ENCODE results near the gene ZBTB48.

ZBTB48 gene

DNA sequence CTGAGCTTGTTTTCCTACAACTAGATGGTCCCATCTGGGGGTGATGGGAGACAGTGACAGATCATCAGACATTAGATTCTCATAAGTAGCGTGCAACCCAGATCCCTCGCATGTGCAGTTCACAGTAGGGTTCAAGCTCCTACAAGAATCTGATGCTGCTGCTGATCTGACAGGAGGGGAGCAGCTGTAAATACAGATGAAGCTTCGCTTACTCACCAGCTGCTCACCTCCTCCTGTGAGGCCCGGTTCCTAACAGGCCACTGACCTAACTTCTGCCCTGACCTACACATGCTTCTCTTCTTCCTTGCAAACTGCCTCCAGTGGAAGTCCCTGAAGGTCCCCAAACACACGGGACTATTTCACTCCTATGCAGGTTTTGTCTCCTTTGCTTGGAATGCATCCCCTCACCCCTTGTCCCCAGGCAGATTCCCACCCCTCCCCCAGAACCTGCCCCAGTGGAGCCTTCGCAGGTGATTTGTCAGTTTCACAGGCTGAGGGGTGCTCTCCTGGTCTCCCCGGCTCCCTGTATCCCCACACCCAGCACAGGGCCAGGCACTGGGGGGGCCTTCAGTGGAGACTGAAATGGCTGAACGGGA lies 5.7 kb upstream of the ZBTB48 start:
- DNase-seq = no peak

DNA sequence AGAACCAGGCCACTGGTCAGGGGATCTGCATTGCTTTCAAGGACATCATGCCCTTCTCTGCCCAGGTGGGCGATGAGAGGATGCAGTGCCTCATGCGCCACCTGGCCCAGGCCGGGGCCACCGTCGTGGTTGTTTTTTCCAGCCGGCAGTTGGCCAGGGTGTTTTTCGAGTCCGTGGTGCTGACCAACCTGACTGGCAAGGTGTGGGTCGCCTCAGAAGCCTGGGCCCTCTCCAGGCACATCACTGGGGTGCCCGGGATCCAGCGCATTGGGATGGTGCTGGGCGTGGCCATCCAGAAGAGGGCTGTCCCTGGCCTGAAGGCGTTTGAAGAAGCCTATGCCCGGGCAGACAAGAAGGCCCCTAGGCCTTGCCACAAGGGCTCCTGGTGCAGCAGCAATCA lies 5.0 kb upstream of the ZBTB48 start:
- DNase-seq = no peak

DNA sequence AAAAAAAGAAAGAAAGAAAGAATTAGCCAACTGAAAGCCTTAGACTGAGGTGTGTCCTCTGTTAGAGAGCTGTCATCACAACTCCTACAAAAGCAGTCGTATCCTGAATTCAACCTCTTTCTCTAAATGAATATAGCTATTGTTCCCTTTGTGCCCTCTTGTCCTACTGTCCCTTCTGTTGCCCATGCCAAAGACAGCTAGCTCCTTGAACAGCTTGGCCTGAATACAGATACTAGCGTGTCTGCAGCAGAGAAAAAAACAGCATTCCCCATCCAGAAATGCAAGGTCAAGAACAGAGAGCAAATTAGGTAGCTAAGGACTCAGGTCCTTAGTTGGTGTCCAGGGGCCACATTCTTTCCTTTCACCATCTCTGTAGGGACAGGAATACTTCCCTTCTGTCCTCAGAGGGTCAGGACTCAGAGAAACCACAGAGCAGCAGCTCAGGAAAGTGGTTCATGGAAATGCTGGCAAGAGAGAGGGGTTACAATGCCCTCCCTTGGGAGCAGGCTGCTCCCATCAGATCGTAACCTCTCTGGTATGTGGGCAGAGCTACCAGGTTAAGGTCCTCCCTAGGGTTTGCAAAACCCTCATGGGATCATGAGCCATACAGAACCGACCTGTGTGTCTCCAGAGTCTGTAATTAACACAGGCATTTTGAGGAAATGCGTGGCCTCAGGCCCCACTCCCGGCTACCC lies 1.8 kb upstream of the ZBTB48 start:
- no peak for DNase-seq

DNA sequence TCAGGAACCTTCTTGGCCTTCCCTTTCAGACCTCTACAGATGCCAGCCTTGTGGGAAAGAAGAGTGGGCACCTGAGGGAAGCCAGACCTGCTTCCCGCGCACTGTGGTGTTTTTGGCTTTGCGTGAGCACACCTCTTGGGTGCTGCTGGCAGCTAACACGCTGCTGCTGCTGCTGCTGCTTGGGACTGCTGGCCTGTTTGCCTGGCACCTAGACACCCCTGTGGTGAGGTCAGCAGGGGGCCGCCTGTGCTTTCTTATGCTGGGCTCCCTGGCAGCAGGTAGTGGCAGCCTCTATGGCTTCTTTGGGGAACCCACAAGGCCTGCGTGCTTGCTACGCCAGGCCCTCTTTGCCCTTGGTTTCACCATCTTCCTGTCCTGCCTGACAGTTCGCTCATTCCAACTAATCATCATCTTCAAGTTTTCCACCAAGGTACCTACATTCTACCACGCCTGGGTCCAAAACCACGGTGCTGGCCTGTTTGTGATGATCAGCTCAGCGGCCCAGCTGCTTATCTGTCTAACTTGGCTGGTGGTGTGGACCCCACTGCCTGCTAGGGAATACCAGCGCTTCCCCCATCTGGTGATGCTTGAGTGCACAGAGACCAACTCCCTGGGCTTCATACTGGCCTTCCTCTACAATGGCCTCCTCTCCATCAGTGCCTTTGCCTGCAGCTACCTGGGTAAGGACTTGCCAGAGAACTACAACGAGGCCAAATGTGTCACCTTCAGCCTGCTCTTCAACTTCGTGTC lies 995 bp upstream of the ZBTB48 start:
- DNase-seq = no peak

DNA sequence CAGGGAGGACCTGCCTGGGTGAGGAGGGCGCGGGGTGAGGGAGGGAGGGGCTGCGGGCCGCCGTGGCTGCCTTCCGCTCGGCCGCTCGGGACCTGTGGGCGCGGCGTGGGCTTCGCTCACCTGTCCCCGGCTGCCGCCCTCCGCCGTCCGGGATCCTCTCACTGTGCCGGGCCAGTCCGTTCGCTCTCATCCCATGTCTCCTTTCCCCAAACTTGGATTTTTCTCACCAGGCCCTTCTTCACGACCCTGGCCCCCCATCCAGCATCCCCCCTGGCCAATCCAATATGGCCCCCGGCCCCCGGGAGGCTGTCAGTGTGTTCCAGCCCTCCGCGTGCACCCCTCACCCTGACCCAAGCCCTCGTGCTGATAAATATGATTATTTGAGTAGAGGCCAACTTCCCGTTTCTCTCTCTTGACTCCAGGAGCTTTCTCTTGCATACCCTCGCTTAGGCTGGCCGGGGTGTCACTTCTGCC lies 362 bp downstream of the ZBTB48 start:
- DNase-seq = no peak

DNA sequence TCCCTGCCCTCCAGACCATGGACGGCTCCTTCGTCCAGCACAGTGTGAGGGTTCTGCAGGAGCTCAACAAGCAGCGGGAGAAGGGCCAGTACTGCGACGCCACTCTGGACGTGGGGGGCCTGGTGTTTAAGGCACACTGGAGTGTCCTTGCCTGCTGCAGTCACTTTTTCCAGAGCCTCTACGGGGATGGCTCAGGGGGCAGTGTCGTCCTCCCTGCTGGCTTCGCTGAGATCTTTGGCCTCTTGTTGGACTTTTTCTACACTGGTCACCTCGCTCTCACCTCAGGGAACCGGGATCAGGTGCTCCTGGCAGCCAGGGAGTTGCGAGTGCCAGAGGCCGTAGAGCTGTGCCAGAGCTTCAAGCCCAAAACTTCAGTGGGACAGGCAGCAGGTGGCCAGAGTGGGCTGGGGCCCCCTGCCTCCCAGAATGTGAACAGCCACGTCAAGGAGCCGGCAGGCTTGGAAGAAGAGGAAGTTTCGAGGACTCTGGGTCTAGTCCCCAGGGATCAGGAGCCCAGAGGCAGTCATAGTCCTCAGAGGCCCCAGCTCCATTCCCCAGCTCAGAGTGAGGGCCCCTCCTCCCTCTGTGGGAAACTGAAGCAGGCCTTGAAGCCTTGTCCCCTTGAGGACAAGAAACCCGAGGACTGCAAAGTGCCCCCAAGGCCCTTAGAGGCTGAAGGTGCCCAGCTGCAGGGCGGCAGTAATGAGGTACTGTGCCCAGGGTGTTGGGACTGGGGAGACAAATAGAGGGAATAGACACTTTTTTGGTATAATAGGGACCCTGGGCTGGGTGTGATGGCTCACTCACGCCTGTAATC lies 1.0 kb downstream of the ZBTB48 start:
- no peak for DNase-seq

DNA sequence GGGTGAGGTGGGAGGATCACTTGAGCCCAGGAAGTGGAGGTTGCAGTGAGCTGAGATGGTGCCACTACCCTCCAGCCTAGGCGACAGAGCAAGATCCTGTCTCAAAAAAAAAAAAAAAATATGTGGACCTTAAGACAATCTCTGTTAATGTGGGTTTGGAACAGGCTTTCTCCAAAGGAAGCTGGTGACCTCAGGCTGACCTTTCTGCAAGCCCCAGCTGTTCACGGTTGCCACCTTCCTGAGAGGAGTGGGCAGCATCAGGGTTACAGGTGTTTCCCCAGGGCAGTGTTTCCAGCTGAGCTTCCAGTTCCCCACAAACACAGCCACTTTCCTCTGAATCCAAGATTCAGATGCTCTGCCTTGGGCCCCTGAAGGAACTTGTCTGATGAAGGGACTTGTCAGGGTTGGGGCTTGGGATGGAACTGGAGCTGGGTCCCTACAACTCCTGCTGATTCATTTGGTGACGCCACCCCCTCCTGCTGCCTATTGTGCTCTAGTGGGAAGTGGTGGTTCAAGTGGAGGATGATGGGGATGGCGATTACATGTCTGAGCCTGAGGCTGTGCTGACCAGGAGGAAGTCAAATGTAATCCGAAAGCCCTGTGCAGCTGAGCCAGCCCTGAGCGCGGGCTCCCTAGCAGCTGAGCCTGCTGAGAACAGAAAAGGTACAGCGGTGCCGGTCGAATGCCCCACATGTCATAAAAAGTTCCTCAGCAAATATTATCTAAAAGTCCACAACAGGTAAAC lies 1.9 kb downstream of the ZBTB48 start:
- no peak for DNase-seq

DNA sequence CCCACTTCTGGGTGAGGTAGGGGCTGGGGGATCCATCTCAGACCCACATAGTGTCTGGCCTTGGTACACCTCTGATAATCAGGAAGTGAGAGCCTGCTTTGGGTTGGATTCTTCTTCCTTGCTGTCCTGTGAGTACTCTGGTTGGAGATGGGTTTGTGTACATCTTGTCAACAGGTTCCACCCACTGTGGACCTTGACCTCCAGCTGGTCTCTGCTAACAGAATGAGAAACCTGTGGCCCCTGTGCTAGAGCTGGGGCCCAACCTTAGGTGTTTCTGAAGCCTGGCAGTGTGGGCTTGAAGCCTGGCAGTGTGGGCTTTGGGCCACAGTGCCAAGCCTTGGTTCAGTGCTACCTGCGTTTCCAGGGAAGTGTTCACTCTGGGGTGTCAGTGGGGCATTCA lies 2.6 kb downstream of the ZBTB48 start:
- DNase-seq = no peak

DNA sequence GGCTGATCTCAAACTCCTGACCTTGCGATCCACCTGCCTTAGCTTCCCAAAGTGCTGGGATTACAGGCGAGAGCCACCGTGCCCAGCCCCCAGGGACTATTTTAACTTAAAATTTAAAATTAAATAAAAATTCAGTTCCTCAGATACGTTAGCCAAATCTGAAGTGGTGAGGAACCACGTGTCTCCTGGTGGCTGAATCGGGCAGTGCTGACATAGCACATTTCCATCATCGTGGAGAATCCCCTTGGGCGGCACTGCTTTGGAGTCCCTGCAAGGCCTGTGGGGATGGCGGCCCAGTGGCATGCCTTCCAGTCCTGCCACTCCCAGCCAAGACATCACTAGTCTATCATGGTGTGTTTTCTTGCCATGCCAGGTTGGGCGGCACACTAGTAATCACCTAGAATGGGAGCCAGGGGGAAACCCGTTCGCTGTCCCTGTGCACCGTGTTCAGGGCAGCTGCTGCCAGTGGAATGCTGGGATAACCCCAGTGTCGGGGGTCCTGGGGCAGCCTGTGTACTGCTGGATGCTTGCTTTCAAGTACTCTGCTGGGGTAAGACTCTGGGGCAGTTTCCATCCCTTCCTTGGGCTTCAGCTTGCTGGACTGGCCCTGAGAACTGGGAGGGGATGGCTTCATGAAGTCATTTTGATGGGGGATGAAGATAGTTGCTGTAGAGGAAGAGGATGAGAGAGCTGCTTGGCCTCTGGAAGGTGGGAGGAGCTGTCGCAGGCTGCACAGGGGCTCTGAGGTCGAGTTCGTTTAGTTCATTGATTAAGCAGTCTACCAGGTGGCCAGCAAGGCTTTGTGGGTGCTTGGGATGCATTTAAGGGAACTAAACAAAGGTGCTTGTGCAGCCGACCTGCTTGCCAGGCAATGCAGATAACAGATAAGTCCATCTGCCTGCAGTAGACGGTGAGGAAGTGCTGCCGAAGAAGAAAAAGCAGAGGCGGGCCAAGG lies 4.6 kb downstream of the ZBTB48 start:
- DNase-seq = no peak

DNA sequence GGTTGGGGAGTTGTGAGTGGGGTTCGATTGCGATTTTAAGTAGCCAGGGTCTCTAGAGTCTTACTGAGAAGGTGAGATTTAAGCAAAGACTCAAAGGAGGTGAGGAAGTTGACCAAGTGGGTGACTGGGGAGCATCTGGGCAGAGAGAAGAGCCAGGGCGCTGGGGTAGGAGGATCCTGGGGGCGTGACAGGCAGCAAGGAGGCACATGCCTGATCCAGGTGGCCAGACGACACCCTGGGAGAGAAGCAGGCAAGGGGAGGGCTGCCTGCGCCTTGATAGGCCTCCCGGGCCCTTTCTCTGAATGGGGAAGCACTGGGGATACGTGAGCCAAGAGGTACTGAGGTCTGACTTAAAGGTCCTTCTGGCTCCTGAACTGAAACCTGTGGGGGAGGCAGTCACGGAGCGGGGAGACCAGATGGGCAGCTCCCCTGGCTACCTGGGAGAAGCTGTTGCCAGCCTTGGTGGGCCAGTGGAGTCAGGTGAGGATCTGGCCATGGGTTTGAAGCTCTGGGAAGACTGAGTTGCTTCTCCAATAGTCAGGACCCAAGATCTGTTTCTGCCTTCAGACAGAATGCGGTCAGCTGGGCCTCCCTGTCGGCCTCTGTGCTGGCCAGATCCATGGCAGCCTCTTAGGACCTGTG lies 5.4 kb downstream of the ZBTB48 start:
- no peak for DNase-seq

DNA sequence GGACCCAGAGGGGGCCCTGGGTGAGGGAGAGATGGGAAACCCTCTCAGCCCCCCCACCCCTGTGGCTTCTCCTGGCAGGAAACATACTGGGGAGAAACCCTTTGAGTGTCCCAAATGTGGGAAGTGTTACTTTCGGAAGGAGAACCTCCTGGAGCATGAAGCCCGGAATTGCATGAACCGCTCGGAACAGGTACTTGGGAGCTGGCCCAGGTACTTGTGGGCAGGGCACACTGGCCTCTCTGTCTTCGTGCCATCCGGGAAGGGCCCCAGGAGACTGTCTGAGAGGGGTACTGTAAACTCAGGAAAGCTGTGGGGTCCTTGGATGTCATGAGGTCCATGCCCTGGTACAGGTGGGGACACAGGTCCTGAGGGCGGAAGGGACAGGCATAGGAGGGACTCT lies 6.0 kb downstream of the ZBTB48 start:
- DNase-seq = no peak

DNA sequence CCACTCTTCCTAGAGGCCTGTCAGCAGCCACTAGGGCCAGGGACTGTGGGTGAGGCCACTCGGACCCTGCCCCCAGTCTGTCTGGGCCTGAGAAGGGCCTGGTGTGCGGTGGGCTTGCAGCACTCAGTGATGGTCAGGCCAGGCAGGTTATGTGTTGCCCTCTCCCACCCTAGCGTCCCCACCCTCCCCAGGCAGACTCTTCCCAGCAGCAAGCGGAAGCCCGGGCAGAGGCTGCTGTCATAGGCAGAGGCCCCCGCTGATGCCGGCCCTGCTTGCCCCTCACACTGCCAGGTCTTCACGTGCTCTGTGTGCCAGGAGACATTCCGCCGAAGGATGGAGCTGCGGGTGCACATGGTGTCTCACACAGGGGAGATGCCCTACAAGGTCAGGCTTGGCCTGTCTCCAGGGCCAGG lies 6.6 kb downstream of the ZBTB48 start:
- no peak for DNase-seq

DNA sequence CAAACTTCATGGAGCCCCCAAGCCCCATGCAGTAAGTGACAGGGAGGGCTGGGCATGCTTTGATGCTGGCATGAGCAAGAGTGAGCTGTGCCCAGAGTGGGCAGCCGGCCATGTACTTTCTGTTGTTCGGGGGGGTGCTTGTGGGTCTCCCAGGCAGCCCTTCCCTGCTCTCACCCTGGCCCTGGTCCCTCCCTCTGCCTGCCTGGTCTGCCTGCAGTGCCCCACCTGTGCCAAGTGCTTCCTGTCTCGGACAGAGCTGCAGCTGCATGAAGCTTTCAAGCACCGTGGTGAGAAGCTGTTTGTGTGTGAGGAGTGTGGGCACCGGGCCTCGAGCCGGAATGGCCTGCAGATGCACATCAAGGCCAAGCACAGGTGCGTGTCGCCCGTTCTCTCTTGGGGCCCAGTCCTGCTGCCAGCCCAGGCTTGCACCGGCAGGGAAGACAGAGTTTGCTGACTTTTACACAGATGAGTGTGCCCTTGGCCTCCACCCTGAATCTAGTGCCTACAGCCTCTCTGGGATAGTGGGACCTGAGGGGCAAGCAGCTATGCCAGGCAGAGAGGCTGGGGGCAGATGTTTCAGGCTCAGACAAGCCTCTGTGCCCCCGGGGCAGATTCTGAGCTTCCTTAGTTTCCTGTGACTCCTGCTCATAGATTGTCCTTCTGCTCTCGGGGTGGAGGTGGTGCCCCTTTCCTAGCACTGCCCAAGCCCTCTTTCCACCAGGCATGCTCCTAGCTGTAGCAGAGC lies 7.6 kb downstream of the ZBTB48 start:
- no peak for DNase-seq

DNA sequence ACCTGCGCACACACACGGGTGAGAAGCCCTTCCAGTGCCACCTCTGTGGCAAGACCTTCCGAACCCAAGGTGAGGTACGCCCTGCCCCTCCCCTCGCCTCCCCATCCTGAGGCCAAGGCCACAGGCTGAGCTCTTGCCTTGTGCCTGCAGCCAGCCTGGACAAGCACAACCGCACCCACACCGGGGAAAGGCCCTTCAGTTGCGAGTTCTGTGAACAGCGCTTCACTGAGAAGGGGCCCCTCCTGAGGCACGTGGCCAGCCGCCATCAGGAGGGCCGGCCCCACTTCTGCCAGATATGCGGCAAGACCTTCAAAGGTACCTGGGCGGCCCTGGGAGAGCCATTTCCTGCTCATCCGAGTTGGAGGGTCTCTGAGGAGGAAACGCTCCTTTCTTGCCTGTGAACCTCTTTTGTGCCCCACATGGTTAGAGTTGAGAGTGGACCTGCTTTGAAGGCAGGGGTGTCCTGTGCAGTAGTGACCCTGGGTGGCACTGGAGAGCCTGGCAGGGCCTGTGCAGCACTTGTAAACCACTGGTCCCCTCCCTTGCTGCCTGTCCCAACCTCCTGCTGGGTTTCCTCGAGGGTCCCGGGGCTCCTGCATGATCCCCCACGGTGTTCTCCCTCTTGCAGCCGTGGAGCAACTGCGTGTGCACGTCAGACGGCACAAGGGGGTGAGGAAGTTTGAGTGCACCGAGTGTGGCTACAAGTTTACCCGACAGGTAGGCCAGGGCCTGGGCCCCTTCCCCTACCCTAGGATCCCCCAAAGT lies 8.5 kb downstream of the ZBTB48 start:
- DNase-seq = no peak

DNA sequence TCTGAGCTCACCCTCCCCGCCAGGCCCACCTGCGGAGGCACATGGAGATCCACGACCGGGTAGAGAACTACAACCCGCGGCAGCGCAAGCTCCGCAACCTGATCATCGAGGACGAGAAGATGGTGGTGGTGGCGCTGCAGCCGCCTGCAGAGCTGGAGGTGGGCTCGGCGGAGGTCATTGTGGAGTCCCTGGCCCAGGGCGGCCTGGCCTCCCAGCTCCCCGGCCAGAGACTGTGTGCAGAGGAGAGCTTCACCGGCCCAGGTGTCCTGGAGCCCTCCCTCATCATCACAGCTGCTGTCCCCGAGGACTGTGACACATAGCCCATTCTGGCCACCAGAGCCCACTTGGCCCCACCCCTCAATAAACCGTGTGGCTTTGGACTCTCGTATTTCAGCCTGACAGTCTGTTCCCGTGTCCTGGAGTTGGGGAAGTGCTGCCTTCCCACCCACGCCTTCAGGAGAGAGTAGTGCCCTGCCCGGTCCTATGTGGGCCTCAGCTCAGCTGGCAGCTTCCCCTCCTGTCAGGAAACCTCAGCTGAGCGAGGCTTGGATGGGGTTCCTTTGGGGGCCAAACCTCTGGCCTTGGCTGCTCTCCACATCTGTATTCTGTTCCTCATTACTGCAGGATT lies 9.2 kb downstream of the ZBTB48 start:
- DNase-seq = no peak

DNA sequence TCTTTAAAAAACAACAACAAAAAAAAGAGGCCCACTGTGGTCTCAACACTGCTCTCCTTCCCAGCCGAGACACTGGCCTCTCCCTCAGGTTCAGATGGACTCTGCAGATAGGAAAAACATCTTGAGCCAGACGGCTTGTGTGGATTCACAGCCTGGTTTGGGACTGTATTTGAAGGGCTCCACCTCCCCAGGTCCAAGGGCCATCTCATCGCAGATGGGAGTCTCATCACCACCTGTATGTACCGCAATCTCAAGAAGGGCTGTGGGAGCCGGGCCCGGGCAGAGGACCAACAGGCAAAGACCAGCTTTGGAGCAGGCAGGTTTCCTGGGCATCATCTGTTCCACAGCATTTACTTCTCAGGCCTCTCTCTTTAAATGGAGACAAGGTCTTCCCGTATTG lies 10.3 kb downstream of the ZBTB48 start:
- no peak for DNase-seq

DNA sequence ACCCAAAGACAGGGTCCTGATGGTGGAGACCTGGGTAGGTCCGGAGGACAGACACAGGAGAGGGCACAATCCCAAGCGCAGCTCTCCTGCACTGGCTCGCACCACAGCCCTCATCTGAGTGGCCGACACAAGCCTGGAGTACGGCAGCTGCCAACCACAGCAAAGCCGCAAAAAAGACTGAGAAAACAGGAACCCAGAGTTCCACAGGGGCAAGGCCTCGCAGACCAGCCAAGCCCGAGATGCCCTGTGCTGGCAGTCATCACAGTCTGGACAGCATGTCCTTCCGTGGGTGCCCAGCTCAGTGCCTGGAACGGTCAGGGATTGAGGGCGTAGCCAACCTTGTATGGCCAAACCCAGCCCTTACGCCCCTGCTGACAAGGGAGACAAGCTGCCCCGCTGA lies 11.4 kb downstream of the ZBTB48 start:
- no peak for DNase-seq

DNA sequence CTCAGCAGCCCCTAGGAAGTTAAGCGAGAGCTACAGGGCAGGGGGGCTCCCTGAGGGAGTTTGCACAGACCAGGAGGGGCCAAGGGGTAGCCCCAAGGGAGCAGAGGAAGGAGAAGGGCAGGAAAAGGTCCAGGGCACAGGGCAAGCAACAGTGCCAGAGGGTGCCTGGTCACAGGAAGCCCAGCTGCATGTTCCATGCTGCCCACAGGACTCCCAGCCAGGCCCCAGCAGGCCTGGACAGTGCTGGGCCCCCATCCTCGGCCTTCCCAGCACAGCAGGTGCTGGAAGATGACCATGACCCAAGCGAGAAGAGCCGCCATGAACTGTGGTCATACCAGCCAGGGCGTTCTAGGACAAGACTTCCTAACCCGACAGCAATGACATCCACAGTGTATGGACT lies 11.8 kb downstream of the ZBTB48 start:
- no peak for DNase-seq

DNA sequence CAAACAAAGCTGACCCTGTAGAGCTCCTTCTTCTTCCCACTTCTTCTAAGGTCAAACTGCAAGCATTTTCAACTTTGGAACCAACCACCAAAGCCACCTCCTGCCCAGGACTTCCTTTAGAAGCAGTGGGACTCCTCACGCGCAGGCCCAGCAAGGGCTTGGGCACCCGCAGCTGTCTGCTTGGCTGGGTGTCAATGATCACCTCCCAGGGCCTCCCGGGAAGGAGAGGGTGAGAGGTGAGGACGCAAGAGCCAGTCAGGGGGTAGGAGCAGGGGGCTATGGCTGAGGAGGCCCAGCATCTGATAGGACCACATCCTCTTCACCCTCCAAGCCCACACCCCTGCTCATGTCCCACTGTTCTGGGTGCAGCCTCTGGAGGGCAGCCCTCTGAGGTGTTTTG lies 12.6 kb downstream of the ZBTB48 start:
- no peak for DNase-seq
